Stomach (tissue), 9 donors: ENCODE measurements around the gene CIB4. TPM values are rescaled to one million over a fixed set of nuclear protein-coding genes. Genes with fewer than 3 reads are reported as not detected.

ENCODE experiments used
- DNase-seq, 2 donors: peaks; one replicate each; pipeline versions ENCODE4 v3.0.0 to v3.0.0-alpha.2; 2013 to 2019
- H3K27ac ChIP-seq, 5 donors: fragments of 200-600 bp in 4 of 5; sonication (generic) in 4 of 5; one replicate each; pipeline ENCODE4 v1.5.1; 2013 to 2019; ENCODE audit warnings: mild to moderate bottlenecking in 1 of 5, moderate library complexity in 1 of 5
- H3K27me3 ChIP-seq, 3 donors: fragments of 200-600 bp; sonication (generic); one replicate each; pipeline ENCODE4 v1.5.1; 2017 to 2019; ENCODE audit warnings: mixed run types in 1 of 3
- H3K36me3 ChIP-seq, 4 donors: fragments of 200-600 bp; sonication (generic); 1 replicate in 3 of 4; 2 replicates in 1 of 4; pipeline ENCODE4 v1.5.1; 2016 to 2019
- H3K4me1 ChIP-seq, 4 donors: fragments of 200-600 bp; sonication (generic); one replicate each; pipeline ENCODE4 v1.5.1; 2016 to 2019
- H3K4me3 ChIP-seq, 4 donors: fragments of 200-600 bp; sonication (generic) in 3 of 4; one replicate each; pipeline ENCODE4 v1.5.1; 2016 to 2019; ENCODE audit warnings: mild to moderate bottlenecking in 1 of 4
- H3K9me3 ChIP-seq, 4 donors: fragments of 200-600 bp; sonication (generic); one replicate each; pipeline ENCODE4 v1.5.1; 2016 to 2019
- EP300 ChIP-seq: sonication (generic); formaldehyde crosslinking; IDR thresholded peaks from one replicate; pipeline ENCODE4 v1.6.1; 2017; ENCODE audit warnings: antibody characterized with exemption
- POLR2A ChIP-seq, 4 donors: fragments of 450-650 bp; IDR thresholded peaks; one replicate each; pipeline ENCODE4 v1.6.1; 2016; ENCODE audit warnings: antibody characterized with exemption in 4 of 4, control low read depth in 2 of 4, mild to moderate bottlenecking in 1 of 4, moderate library complexity in 1 of 4
- POLR2AphosphoS5 ChIP-seq, 3 donors: sonication (generic); formaldehyde crosslinking; IDR thresholded peaks; one replicate each; pipeline ENCODE4 v1.6.1; 2016; ENCODE audit warnings: antibody characterized with exemption in 3 of 3
- WGBS, 5 donors: extraction: QIAGEN DNeasy Blood & Tissue Kit in 3 of 5; methylation state at CpG; one replicate each; pipeline versions ENCODE4 v1.1.5 to v1.1.7; 2013 to 2018; 5-methylcytosine and 5-hydroxymethylcytosine counted together
- intact Hi-C: fragments of 100-400 bp; cut with DNase I; formaldehyde crosslinking; loops from one replicate; pipeline ENCODE4 v1.15.1; 2023; ENCODE audit warnings: low total_unique reads
- polyA plus RNA-seq, 3 donors: library from polyadenylated mRNA; stranded (reverse); fragments of 200-250 nt; gene quantifications; one replicate each; pipeline ENCODE4 v1.2.3, GENCODE V29; 2013
- total RNA-seq, 5 donors: library from RNA; depleted of rRNA; stranded (reverse); fragments of >200 nt; gene quantifications; one replicate each; pipeline versions ENCODE4 v1.1.0 to v1.2.3, GENCODE V29; 2014 to 2016
- TF ChIP-seq, protein P1 (sequence below), 7 experiments: fragments of 450-650 bp in 4 of 7; fragments of 200-600 bp in 3 of 7; sonication (generic) in 3 of 7; IDR thresholded peaks; one replicate each; pipeline ENCODE4 v1.5.1; 2016 to 2019; ENCODE audit warnings: antibody characterized with exemption in 7 of 7, control low read depth in 2 of 7, mild to moderate bottlenecking in 1 of 7
- donor health status: healthy with polysubstance abuse.
- donor health status: Bipolar disorder and iron deficiency.
- donor health status: healthy.

Gene CIB4
- total and polyA plus RNA-seq, 8 donors, result 1.8 TPM; not detected in 6

DNA sequence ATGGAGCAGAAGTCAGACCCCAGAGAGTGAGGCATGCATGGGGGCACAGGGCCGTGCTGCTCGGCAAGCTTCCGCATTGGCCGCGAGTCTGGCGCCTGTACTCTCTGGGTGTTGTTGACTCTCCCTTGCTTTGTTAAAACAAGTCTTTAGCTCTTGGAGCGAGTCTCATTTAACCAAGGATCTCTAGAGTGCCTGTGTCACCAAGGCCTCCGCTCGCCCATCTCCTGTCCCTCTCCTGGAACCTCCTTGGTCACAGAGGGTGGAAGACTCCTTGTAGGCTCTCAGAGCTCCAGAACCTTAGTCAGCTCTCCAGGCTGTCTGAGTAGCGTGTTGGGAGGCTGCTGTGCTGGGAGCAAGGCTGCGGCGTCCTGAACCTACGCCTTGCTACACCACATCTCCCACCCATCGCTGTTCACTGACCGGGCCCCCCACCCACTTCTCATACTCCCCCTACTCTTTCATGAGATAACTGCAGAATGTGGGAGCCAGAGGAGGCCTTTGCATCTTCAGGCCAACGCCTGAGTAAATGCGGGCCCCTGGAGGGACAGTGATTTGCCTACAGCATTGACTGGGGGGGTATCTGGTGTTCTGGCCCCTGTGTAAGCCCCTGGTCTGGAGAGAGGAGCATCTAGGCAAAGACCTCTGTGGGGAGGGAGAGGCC, 66.1 kb downstream of the CIB4 start:
- intact Hi-C loops, result no loop called here

DNA sequence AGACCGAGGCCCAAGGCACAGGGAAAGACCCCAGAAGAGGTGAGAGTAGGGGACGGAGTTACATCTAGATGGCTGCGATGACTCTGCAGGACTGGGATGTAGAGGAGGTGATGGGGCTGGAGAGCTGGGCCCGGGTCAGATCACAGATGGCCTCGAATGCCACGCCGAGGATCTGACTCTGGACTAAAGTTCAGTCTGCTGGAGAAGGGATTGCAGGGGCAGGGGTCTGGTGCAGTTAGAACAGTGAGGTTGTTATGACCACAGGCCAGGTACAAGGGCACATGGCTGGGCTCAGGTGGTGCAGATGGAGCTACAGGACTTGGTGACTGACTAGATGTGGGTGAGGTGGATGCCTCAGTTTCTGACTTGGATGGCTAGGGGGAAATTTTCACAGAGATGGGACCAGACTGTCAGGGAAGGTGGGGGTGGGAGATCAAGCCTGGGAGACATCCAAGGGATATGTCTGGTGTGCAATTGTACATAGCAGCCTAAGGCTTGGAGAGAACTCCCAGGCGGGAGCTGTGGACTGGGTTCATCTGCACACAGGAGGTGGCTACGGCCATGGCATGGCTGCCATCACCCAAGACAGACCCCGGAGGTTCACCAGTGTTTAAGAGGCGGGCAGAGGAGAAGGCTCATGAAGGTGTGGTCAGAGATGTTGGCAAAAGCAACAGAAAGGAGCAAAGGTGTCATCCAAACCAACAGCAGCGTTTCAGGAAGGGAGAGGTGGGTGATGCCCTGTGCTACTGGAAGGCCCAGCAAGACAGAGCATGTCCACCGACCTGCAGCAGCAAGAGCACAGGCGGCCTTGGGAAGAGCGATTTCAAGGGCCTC, 66.9 kb downstream of the CIB4 start:
- peaks cover 0 to 52% (median 0%) of the 10 kb centered on the region in 3 donors for H3K27me3 ChIP-seq
- DNase-seq, result no peak
- H3K4me3 ChIP-seq, result no peak overlapping the region
- H3K9me3 ChIP-seq, result no peaks in the 10 kb centered on the region
- no peaks in the 10 kb centered on the region for H3K4me1 ChIP-seq
- H3K36me3 ChIP-seq, result no peaks in the 10 kb centered on the region
- H3K27ac ChIP-seq, result no peak overlapping the region
- intact Hi-C loops, result no loop called here
- WGBS, 5 donors, result 88 to 93% (median 89%) methylated on average over 15 of the region's 15 CpGs
- TF ChIP-seq POLR2AphosphoS5 (IDR thresholded peaks at IDR 0.05) (no peak), POLR2A (IDR thresholded peaks at IDR 0.05) (no peak), EP300 (no peak)
- TF ChIP-seq, protein P1, sequence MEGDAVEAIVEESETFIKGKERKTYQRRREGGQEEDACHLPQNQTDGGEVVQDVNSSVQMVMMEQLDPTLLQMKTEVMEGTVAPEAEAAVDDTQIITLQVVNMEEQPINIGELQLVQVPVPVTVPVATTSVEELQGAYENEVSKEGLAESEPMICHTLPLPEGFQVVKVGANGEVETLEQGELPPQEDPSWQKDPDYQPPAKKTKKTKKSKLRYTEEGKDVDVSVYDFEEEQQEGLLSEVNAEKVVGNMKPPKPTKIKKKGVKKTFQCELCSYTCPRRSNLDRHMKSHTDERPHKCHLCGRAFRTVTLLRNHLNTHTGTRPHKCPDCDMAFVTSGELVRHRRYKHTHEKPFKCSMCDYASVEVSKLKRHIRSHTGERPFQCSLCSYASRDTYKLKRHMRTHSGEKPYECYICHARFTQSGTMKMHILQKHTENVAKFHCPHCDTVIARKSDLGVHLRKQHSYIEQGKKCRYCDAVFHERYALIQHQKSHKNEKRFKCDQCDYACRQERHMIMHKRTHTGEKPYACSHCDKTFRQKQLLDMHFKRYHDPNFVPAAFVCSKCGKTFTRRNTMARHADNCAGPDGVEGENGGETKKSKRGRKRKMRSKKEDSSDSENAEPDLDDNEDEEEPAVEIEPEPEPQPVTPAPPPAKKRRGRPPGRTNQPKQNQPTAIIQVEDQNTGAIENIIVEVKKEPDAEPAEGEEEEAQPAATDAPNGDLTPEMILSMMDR (IDR thresholded peaks at IDR 0.05), result no peak

More for the DNA sequence above, 66.1 kb downstream of the CIB4 start:
- no peak for DNase-seq
- no peak overlapping the region for H3K27ac ChIP-seq
- no peak overlapping the region for H3K4me3 ChIP-seq
- no peaks in the 10 kb centered on the region for H3K4me1 ChIP-seq
- no peaks in the 10 kb centered on the region for H3K9me3 ChIP-seq
- TF ChIP-seq POLR2AphosphoS5 (IDR thresholded peaks at IDR 0.05) (no peak), EP300 (no peak), POLR2A (IDR thresholded peaks at IDR 0.05) (no peak)
- TF ChIP-seq, protein P1 (IDR thresholded peaks at IDR 0.05), result no peak
- H3K27me3 ChIP-seq, result peaks cover 0 to 45% (median 0%) of the 10 kb centered on the region in 3 donors
- no peaks in the 10 kb centered on the region for H3K36me3 ChIP-seq
- 79 to 88% (median 84%) methylated on average over 8 to 17 of the region's 17 CpGs for WGBS, 5 donors

DNA sequence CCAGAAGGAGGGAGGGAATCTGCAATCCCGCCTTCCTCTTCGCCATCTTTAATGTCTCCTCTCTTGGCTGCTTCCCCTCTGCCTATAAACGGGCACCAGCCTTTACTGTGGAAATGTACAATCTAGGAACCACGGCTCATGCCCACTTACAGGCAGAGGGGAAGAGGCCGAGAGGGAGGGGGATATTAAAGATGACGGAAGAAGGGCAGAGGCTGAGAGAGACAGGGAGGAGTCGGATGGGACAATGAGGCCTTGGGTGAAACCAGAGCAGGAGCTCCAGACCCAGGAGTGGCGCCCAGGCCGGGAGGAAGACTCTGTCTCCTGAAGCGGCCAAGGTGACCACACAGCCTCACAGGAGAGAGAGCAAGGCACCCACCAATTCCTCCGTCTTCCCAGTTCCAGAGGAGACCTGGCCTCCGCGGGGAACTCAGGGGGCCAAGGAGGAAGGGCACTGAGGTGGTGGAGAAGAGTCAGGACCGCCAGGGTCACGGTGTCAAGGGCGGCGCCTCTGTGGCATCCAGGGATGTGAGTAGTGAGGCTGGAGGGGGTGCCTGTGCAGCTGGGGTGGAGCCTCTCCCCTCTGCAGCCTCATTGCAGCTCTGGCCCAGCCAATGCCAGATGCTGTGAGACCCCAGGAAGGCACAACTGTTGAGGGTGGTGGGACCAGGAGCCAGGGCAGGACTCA, 67.8 kb downstream of the CIB4 start:
- Histone ChIP-seq H3K27me3 (peaks cover 0 to 49% (median 0%) of the 10 kb centered on the region in 3 donors), H3K9me3 (no peaks in the 10 kb centered on the region), H3K36me3 (no peaks in the 10 kb centered on the region), H3K4me3 (no peak overlapping the region), H3K27ac (no peak overlapping the region), H3K4me1 (no peaks in the 10 kb centered on the region)
- no peak for DNase-seq
- TF ChIP-seq EP300 (no peak), POLR2AphosphoS5 (IDR thresholded peaks at IDR 0.05) (no peak), POLR2A (IDR thresholded peaks at IDR 0.05) (no peak)
- TF ChIP-seq, protein P1 (IDR thresholded peaks at IDR 0.05), result no peak
- intact Hi-C loops, result no loop called here
- WGBS, 5 donors, result 80 to 91% (median 89%) methylated on average over 17 of the region's 17 CpGs

DNA sequence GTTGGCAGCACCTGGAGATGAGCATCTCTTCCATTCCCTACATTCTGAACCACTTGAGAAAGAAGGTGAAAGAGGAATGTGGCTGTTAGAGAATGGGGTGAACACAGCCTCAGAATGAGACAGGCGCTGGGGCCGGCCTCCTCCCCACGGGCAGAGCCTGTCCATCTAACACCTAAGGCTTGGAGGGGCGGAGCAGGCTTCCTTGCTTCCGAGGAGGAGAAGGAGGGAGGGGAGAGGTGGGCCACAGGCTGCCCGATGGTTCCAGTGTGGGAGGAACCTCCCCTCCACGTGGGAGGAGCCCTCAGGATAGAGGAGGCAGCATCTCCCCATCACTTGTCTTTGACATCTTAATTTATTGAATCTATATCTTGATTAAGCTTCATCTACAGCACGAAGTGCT, 68.6 kb downstream of the CIB4 start:
- intact Hi-C loops, result no loop called here
- no peaks in the 10 kb centered on the region for H3K9me3 ChIP-seq
- 43 to 55% (median 52%) methylated on average over 8 of the region's 8 CpGs for WGBS, 5 donors
- DNase-seq, result no peak
- TF ChIP-seq, protein P1 (IDR thresholded peaks at IDR 0.05), result no peak
- no peak for TF ChIP-seq POLR2A (IDR thresholded peaks at IDR 0.05)
- TF ChIP-seq EP300, result no peak
- TF ChIP-seq POLR2AphosphoS5 (IDR thresholded peaks at IDR 0.05), result no peak
- H3K4me3 ChIP-seq, result no peak overlapping the region
- H3K27ac ChIP-seq, result no peak overlapping the region
- H3K36me3 ChIP-seq, result no peaks in the 10 kb centered on the region
- peaks cover 0 to 49% (median 0%) of the 10 kb centered on the region in 3 donors for H3K27me3 ChIP-seq
- H3K4me1 ChIP-seq, result no peaks in the 10 kb centered on the region
